ENCODE results near the gene HSF4.

Gene HSF4

DNA sequence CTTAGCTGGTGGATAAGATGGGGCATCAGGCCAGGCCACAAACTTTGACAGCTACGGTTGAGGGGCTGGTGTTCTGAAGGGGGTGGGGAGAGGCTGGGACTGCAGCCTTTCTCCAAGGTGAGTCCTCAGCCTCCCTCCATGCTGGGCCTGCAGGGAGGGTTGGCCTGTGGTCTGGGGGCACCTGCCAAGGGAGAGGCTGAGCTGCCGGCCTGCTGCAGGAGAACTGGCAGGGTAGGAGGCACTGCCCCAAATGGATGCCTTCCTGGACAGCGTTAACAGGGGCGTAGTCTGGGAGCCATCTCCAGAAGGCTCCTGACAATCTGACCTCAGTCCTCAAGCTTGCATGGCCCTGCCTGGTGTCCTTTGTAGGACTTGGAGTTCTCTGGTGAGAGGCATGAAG lies 39.5 kb downstream of the HSF4 start:
- DNase-seq, result no peak

- no peak for DNase-seq
Observed at GRCh38 chr16:67206129-67206837, 41.7 kb downstream of the HSF4 start.

DNA sequence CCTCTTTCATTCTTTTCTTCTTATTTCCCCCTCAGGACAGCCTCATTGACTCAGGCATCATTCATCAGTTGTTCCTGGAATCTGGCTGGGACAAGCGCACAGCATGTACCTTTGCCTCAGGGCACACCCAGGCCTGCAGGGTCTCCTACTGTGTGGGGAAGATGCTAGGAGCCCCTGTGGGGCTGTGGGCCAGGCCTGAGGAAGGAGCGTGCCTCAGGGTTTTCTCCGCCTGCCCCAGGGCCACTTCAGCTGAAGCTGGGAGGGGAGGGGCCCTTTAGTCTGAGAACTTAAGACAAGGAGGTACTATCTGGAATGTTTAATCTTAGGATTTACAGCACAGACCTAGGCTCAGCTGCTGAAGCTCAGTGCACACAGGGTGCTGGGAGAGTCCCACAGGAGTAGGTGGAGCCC lies 42.3 kb downstream of the HSF4 start:
- DNase-seq, result no peak

- no peak for DNase-seq
Observed at GRCh38 chr16:67207249-67208091, 42.9 kb downstream of the HSF4 start.

- no peak for DNase-seq
Observed at GRCh38 chr16:67208154-67208896, 43.8 kb downstream of the HSF4 start.

GRCh38 chr16:67209565-67209964 lies 45.0 kb downstream of the HSF4 start:
- no peak for DNase-seq

DNA sequence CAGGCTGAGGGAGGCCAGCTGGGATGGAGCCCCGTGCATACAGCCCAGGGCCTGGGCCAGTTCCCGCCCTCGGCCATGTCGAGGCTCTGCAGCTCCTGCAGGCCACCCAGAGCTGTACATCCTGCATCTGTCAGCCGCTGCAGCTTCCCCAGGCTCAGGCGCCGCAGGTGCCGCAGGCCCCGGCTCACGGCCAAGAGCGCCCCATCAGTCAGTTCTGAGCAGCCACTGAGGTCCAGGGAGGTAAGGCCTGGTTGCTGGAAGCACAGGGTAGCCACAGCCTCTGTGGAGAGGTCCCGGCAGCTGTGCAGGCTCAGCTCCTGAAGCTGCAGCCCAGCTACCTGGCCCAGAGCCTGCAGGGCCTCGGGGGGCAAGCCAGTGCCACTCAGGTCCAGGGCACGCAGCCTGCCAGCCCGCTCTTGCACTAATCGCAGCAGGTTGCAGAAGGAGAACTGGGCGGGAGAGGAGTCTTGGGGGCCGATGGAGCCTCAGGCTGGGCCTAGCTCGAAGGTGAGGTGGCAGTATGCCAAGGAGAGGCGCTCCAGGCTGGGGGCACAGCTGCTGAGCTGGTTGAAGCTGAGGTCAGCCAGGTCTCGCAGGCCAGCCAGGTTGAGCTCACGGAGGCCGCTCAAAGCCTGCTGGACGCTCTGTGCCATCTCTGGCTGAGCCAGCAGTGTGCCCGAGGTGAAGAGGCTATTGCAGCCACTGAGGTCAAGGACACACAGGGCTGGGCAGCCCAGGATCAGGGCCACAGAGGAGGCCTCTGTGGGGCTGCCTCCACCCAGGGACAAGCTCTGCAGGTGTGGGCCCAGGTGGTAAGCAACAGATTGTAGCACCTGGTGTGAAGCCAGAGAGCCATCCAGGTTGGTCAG lies 45.8 kb downstream of the HSF4 start:
- no peak for DNase-seq

GRCh38 chr16:67211674-67212073 lies 47.1 kb downstream of the HSF4 start:
- DNase-seq, result no peak

DNA sequence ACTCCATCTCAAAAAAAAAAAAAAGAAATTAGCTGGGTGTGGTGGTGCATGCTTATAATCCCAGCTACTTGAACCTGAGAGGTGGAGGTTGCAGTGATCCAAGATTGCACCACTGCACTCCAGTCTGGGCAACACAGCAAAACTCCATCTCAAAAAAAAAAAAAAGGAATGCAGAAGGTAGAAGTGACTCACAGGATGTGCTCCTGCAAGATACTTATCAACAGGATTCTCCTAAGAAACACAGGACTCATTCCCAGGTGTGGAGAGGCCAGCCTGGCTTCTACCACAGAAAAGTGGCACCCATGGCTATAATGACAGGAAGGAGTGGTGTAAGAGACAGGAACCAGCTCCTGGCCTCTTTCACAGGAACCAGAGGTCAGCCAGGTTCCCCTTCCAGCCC lies 48.2 kb downstream of the HSF4 start:
- no peak for DNase-seq

GRCh38 chr16:67213197-67214019 lies 48.9 kb downstream of the HSF4 start:
- no peak for DNase-seq

DNA sequence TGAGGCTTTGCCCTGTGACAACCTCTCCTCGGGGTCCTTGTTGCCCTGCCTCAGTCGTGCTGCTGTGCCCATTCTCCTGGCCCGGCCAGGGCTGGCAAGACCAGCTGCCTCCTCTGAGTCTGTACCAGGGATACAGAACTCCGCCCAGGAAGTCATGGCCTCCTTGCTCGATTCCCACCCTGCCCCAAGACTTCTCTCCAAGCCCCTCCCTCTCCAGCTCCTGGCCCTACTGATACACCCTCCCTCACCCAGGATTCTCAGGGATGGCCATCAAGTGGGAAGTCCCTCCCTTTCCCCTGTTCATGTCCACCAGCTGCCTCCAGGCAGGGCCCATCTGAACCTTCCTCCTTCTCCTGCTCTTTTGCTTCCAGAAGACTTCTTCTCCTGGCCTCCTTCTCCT lies 51.2 kb downstream of the HSF4 start:
- DNase-seq, result no peak

GRCh38 chr16:67216612-67217490 lies 52.3 kb downstream of the HSF4 start:
- no peak for DNase-seq

Measured in hippocampal formation (tissue), 2 donors.